NCI-H1930 (cell line): ENCODE measurements around the gene HPF1.
A peak's percentile ranks its signal among the peaks of the same experiment; 100 is the strongest.
"Not testable (repeated sequence)": the region's sequence is repeated elsewhere in the genome, so short reads cannot be mapped to it uniquely, and the experiment has no call there.

Experiments
- DNase-seq, 2 experiments: peaks; one replicate each; lab custom pipeline; 2025; lab: John Stamatoyannopoulos, UW

HPF1 gene

DNA sequence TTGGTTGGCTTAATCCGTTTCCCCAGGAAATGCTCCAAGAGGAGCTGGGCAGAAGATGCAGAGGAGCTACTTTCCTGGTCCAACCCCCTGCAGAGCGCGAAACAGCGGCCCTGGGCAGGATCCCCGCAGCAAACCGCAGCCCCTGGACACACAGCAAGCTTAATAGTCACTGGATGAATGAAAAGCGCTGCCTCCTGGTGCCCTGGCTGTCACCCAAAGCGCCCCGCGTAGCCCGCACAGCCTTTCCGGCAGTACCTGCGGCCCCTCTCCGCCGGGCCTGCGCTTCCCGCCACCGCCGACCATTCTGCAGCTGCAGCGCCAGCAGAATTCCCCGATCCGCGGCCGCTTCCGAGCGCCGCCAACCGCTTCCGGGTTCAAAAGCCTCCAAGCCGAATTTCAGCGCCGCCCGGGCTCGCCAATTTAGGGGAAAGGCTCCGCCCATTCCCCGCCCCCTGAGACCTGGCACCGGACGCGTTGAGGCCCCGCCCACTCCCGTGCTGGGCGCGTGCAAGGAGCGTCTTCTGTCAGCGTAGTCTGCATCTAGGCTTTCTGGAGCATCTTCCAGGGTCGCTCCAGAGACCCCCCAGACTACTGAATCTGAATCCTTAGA lies at the start of gene HPF1:
Gene HPF1 (minus strand): TSS at position 370 of the 610 bp plus-strand sequence. CDS start 67 bp downstream, at position 303.
- peak; percentile 88 to 92 for DNase-seq

GRCh38 chr4:169806770-169807169 lies 49.0 kb upstream of the HPF1 start:
- not testable (repeated sequence) for DNase-seq

DNA sequence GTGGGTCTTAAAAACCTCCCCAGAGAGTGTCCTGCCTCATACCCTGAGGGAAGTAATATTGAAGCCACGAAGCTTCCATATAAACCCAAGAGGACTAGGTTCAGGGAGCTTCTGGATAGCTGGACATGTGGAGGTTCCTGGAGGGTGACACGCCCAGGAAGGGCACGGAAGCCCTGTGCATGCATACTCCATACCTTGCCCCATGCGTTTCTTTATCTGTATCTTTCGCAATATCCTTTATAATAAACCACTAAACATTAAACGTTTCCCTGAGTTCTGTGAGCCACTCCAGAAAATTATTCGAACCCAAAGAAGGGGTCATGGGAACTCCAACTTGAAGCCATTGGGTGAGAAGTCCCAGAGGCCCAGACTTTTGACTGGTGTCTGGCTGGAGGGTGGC lies 45.7 kb upstream of the HPF1 start:
- DNase-seq = no peak

DNA sequence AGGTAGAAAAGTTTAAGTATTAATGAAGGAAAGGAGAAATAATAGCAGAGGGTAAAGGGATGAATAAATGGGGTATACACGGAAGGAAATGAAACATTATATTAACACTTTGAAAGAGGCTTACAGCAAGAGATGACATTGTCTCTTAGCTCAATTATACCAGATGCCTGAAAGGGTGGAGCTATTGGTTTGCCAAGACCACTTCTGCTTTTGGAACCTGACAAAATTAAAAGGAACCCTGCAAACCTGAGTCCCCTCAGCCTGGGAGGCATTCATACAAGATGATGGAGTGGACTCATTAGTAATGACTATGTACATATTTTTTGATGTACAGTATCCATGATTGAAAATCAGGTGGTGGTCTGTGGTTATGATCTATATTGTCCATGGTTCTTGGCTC lies 45.1 kb upstream of the HPF1 start:
- DNase-seq = no peak

DNA sequence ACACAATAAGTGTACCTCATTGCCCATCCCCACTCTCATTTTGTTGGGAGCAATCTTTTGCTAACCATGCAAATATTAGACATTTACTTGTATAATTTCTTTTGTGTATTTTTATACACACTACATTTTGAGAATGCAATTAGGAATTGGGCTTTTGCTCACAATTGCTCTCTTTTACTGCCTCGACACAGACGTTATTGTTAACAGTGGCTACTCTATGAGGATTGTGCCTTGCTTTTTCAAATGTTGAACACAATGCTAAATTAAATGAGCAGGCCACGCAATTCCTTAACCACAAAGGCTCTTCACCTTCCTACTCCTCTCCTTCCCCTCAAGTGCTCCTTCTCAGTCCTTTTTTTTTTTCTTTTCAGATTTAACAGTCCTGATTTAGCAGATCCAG lies 42.8 kb upstream of the HPF1 start:
- DNase-seq = no peak

GRCh38 chr4:169799260-169799659 lies 41.5 kb upstream of the HPF1 start:
- DNase-seq = no peak

DNA sequence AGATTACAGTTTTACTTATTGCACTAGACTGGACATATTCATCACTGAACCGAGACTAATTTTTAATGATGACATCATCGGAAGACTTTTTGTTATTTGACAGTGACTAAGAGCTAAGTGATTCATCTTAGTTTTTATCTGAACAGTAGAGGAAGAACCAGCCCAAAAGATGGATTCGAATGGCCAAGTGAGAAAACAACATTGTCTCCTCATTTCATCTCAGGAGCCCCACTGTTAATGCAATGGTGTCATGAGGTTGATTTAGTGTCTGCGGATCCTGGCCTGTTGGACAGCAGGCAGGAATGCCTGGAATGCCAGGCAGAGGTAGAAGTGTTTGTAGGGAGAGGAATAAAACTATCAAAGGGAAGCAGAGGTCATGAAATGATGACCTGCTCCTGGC lies 37.8 kb upstream of the HPF1 start:
- no peak for DNase-seq

- DNase-seq = peak; percentile 45 to 50
Measured at GRCh38 chr4:169791527-169792156, 33.9 kb upstream of the HPF1 start.

DNA sequence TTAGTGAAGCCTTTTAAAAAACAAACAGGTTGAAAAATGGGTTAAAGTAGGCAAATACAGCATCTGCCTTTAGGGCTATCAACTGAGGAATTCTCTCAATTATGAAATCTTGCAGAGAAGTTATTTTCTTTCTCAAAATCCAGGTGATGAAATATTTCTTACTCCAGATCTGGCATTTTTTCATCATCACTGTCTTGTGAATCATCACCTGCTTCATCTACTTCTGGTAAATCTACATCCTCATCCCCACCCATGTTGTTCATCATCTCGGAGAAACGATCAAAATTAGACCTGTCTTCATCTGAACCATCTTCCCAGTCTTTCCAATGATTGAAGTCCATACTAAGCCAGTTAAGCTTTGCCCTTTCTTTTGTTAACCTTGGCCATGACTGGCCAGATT lies 33.3 kb upstream of the HPF1 start:
- DNase-seq = no peak

DNA sequence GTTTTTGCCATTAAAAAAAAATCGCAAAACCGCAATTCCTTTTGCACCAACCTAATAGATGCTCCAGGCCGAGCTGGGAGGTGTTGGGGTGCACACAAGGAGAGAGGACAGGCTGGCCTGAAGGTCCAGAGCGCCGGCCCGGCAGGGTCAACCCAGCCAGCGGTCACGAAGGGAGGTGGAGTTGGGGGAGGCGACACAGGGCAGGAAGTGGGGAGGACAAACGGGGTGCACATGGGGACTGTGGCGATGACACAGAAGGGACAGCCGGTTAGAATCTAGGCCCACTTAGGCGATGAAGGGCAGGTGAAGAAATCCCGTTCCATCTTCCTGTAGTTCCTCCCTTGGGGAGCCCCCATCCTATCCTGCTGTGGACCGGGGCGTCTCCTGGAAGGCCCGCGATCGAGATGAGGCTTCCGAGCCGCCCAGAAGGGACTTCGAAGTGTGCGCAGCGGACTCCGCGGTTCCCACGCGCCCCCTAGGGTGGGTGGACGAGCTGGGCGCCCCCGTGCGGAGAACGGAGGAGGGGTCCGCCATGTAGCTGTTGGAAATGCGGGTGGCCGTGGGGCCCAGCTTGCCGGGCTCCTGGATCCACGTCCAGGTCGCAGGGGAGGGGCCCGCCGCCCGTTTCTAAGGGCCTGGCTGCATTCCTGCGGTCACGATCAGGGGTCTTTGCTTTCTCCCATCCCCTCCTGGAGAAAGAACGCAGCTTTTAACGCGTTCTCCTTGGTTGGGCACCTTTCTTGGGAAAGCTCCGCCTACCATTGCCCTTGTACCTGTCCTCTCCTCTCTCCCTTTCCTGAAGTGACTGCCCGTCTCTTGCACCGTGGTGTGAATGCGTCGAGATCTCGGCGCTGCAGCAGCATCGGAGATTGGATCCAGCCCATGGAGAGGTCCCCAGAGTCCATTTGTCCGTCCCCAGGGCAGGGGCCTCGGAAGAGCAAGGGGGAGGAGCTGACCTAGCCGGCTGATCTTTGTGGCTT lies 17.0 kb upstream of the HPF1 start:
- DNase-seq = peak in 1 of 2 experiments; percentile 33

DNA sequence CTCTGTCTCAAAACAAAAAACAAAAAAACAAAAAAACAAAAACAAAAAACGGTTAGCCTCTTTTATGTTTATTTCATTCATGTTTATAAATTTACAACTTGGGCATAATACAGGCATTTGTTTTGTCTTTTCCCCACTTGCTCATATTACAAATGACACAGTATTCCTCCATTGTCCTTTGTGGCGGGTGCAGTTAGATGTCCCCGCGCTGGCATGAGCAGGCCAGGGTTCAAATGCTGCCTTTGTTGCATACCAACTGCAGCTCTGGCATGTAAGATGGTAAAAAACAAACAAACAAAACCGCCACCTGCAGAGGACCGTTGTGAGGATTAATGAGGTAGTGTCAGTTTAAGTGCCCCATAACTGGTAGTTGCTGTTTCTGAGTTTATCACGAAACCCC lies 16.1 kb upstream of the HPF1 start:
- no peak for DNase-seq

DNA sequence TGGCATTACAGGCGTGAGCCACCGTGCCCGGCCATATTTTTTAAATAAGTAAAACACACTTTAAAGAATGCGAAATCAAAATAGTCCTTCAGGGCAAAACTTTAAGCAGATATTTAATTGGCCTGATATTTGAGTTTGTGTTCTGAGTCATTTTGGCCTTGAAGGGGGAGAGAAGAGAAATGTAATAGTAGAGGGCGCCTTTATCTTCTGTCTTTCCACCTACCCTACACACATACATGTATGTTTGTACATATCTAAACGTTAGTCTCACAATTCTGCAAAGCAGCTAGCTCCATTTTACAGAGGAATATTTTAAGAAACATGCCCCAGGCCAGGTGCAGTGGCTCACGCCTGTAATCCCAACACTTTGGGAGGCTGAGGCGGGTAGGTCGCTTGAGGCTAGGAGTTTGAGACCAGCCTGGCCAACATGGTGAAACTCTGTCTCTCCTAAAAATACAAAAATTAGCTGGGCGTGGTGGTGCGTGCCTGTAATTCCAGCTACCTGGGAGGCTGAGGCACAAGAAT lies 13.9 kb upstream of the HPF1 start:
- DNase-seq = not testable (repeated sequence)

- DNase-seq = no peak
Measured at GRCh38 chr4:169770416-169770815, 12.7 kb upstream of the HPF1 start.

DNA sequence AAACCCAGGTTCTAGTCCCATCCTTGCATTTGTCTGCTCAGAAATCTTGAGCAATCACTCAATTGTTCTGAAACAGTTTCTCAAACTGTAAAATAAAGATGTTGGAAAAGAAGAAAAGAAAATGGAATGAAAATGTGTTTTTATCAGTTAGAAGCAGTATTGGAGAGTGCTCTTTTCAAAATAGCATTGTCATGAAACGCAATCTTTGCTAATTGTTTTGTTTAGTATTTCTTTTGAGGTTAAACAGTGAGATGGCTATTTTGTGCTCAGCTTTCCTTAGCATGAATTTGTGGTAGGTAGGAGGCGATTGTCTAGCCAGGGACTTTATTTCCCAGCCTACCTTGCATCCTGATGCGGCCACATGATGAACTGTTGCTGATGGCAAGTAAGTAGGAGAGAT lies 10.6 kb upstream of the HPF1 start:
- no peak for DNase-seq

DNA sequence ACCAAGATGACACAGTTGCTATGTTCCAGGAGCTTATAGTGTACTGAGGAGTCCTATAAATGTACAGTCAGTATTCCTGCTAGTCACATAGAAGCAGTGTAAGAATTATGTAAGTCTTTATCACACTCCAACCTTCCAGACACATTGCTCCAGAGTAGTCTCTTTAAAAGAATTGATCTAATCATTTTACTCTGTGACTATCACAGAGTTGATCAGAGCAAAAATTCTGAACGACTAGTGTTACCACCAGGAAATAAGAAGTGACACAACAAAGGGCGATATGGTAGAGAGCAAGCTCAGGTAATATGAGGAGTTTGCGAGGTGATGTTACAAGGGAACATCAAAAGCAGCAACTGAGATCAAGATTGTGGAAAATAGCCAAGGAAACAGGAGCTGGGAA lies 9.0 kb upstream of the HPF1 start:
- DNase-seq = no peak

DNA sequence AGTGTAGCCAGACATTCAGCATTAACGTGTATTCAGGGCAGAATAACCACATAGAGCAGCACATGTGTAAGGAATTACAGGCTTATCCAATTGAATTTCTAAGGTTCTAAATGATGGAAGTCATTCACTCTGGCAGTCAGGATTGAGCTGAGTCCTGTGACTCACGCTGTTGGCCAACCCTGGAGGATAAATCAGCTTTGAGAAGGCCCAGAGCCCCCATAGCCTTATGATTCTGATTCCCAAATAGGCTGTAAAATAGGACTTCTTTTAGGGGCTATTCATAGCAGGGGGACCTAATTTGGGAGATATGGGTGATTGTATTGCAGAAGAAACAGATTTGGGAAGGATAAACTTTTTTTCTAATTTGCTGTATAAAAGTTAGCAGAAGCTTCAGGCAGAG lies 8.1 kb upstream of the HPF1 start:
- no peak for DNase-seq

DNA sequence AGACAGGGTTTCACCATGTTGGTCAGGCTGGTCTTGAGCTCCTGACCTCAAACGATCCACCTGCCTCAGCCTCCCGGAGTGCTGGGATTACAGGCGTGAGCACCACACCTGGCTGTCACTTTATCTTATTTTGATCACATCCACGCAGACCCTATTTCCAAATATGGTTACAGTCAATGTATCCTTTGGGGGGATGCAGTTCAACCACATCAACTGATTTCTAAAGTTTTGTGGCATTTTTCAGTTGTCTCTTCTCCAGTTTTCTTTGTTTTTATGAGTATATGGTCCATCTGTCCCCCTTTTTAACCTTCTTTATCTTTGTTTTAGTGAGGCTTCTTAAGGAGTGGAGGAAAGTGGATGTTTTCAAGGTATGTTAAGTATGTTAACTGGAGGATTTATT lies 4.1 kb upstream of the HPF1 start:
- DNase-seq = no peak

- DNase-seq = no peak
Measured at GRCh38 chr4:169758401-169758962, 738 bp upstream of the HPF1 start.

GRCh38 chr4:169756971-169757574 lies 671 bp downstream of the HPF1 start:
- DNase-seq = no peak

GRCh38 chr4:169745291-169745690 lies 12.5 kb downstream of the HPF1 start:
- no peak for DNase-seq

DNA sequence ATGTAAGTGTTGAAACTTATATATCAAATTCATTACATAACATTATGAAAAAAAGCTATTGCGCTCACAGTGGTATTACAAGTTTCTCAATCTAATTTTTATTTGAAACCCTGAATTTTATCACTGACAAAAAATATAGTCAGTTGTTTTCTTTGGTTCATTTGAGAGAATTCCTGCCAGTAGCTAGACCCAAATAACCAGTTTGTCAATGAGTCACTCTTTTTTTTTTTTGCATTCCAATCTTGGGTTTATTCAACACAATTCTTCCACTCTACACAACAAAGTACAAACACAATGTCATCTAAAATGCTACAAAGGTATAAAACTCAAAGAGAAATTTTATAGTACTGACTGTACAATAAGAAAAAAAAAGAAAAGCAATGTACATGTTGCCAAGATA lies 13.1 kb downstream of the HPF1 start:
- DNase-seq = no peak

DNA sequence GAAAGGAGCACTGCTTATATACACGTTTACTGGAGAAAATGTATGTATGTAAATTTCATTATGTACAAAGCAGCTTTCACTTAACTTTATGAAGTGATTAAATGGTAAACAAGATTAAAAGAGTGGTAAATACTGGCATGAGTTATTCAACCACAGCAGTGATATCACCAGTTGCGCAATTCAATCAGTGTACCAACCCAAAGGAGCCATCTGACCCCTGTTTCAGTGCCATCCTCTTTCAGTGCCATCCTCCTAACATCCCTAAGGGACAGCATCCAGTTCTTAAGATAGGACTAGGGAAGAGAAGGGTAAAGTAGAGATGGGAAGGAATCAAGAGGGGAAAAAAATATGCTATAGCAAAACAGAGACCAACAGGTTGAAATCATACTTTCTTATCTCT lies 16.2 kb downstream of the HPF1 start:
- no peak for DNase-seq
